Activated CD4-positive, alpha-beta T cell treated with anti-CD3 and anti-CD28 coated beads for 4 hours (primary cell): ENCODE results near the gene HCN4.
"Not testable (repeated sequence)": the region's sequence is repeated elsewhere in the genome, so short reads cannot be mapped to it uniquely, and the experiment has no call there.

Experiments
- DNase-seq, 2 donors: peaks; one replicate each; pipeline ENCODE4 v3.0.0-alpha.2; 2020

HCN4 gene

GRCh38 chr15:73368301-73369136 is at the start of gene HCN4:
TSS of gene HCN4 (minus strand) at chr15:73368958. CDS start at chr15:73368270, 688 bp downstream.
- no peak for DNase-seq

GRCh38 chr15:73414876-73415275 is 46.1 kb upstream of the HCN4 start:
- DNase-seq, result no peak

- DNase-seq, result no peak
These were observed 34.4 kb upstream of the HCN4 start for GRCh38 chr15:73403171-73403570.

- DNase-seq, result not testable (repeated sequence)
These were observed 31.5 kb upstream of the HCN4 start for GRCh38 chr15:73400222-73400621.

GRCh38 chr15:73398861-73399260 is 30.1 kb upstream of the HCN4 start:
- no peak for DNase-seq

- no peak for DNase-seq
These were observed 28.7 kb upstream of the HCN4 start for GRCh38 chr15:73397461-73397860.

GRCh38 chr15:73395671-73396070 is 26.9 kb upstream of the HCN4 start:
- DNase-seq, result no peak

GRCh38 chr15:73394782-73395181 is 26.0 kb upstream of the HCN4 start:
- DNase-seq, result no peak

GRCh38 chr15:73393336-73393735 is 24.6 kb upstream of the HCN4 start:
- DNase-seq, result no peak

- DNase-seq, result no peak
These were observed 23.3 kb upstream of the HCN4 start for GRCh38 chr15:73392025-73392424.

- DNase-seq, result no peak
These were observed 22.5 kb upstream of the HCN4 start for GRCh38 chr15:73391128-73391872.

- DNase-seq, result no peak
These were observed 21.3 kb upstream of the HCN4 start for GRCh38 chr15:73389971-73390544.

GRCh38 chr15:73389539-73389938 is 20.8 kb upstream of the HCN4 start:
- no peak for DNase-seq

GRCh38 chr15:73388256-73388781 is 19.6 kb upstream of the HCN4 start:
- no peak for DNase-seq

- no peak for DNase-seq
These were observed 18.9 kb upstream of the HCN4 start for GRCh38 chr15:73387507-73388255.

- DNase-seq, result no peak
These were observed 18.2 kb upstream of the HCN4 start for GRCh38 chr15:73386886-73387506.

GRCh38 chr15:73386238-73386637 is 17.5 kb upstream of the HCN4 start:
- no peak for DNase-seq

- DNase-seq, result no peak
These were observed 16.4 kb upstream of the HCN4 start for GRCh38 chr15:73385205-73385604.

GRCh38 chr15:73383310-73384189 is 14.8 kb upstream of the HCN4 start:
- no peak for DNase-seq

- no peak for DNase-seq
These were observed 13.4 kb upstream of the HCN4 start for GRCh38 chr15:73382115-73382514.

GRCh38 chr15:73380661-73381060 is 11.9 kb upstream of the HCN4 start:
- DNase-seq, result no peak
